GM10847 (cell line): ENCODE results near the gene TUBB2A.

Experiments
- POLR2A ChIP-seq: IDR thresholded peaks from 2 replicates; pipeline ENCODE4 v1.6.1; 2011; ENCODE audit not compliant: insufficient read length; ENCODE audit errors: extremely low read depth

TUBB2A gene

DNA sequence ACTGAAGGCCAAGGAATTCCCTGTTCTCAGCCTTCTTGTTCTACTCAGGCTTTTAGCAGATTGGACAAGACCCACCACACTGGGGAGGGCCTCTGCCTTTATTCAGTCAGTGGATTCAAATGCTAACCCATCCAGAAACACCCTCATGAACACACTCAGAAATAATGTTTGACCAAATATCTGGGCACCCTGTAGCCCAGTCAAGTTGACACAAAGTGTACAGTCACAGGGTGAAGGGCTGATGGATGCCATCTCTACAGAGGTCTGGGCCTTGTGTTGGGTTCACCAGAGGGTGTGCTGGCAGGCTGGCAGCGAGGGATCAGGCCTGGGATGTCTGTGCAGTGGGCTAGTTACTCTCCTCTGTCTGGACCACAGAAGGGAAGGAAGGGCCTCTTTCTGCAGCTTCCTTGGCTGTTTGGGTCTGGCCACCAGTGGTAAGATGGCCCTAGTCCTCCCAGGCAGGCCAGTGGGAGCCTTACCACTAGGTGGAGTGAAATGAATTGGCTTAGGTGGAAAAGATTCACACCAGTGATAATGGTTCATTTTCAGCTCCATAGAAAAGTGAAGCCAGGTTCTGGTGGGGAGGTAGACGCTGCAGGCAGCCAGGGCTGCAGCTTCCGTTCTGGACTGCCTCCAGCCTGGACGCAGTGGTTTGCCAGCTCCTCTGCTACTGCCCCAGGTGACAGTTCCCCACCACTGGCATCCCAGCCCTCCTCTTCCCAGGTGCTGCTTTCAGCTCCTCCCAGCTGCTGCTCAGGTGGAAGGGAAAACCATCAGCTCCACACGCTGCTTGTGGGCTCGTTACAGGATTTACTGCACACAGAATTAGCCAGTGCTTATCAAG is 9.2 kb downstream of the TUBB2A start:
- no peak for TF ChIP-seq POLR2A

DNA sequence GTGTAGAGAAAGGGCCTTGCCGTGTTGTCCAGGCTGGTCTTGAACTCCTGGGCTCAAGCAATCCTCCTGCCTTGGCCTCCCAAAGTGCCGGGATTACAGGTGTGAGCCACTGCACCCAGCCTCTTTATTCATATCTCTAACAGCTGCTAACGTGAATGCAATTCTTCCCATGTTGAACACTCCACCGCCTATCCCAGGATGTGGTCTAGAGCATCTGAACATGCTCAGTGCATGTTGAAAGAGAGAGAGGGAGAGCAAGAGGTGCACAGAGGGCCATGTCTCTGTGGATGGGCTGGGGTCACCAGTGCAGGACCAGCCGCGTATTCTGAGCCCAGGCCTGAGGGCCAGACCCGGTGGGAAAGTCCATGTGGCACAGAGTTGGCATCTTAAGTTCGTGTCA is 12.8 kb downstream of the TUBB2A start:
- no peak for TF ChIP-seq POLR2A

DNA sequence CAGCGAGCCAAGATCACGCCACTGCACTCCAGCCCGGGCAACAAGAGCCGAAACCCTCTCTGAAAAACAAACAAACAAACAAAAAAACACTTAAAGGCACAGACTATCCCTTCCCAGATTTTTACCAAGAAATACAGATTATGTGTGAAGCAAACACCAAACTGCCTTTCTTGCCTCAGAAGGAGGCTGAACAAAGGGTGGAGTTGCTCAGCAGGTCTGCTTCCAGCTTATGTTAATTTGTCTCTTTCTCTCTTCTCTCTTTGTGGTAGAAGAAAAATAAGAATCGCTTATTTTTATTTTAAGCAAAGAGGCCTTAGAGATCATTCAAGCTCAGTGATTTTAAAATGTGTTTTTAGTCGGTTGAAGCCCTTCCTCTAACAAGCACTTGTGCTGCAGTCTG is 14.2 kb downstream of the TUBB2A start:
- TF ChIP-seq POLR2A: no peak

DNA sequence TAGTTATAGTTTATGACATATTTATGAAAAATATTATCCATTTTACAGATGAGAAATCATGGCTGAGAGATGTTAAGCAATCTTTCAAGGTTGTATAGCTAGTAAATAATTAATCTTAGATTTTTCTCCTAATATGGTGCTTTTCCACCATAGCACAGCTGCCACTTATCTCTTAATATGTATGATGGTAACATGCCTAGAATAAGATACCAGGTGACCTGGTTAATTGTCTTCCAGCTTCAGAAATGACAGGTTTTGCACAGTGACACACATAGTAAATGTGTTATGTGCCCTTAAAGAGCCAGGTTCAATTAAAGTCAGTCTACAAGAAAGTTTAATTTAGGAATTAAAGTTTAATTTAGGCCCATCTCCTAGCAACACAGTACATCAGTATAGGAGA is 14.8 kb downstream of the TUBB2A start:
- no peak for TF ChIP-seq POLR2A

DNA sequence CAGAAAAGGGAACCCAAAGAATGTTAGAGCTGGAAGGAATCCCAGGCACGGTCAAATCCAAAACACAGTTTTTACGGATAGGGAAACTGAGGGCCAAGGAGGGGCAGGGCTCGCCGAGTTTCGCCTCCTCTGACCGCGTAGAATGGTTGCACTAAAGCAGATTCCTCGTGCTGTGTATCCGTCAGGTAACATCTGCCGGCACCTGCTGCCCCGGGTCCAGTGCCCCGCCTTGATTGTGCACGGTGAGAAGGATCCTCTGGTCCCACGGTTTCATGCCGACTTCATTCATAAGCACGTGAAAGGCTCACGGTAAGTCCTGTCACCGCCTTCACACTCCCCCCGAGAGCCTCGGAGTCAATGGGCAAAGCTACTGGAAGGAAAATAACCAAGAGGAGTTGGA is 17.1 kb downstream of the TUBB2A start:
- TF ChIP-seq POLR2A: no peak

DNA sequence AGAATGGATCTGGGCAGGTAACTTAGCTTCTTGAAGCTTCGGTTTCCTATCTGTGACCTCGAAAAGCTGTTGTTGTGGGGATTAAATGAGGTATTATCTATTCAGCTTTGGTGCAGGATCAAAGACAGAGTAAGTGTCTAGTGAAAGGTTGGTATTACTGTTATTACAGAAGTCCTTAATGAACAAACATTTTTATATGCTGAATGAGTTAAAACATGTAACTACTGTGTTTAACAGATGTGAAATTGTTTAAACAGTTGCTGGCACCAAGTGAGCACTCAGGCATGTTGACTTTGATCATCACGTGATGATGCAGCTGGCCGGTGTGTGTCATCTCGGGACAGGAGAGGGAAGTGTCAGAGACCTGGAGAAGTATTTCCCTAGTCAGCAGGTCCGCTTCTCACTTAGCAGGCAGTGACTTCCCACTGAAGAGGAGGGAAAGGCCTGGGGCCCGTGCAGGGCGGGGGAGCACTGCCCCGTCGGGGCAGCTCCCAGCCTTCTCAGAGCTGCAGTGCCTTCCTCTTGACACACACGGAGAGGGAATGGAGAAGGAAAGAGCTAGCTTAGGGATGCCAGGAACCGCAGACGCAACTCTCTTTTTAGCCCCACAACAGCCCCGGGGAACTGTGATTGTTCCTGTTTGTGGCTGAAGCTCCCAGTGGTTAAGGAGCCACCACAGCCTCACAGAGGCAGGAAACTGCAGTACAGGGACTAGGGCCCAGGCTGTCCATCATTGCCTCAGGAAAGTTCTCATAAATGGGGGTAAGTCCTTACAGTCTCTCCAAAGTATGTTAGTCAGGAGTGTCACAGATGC is 18.0 kb downstream of the TUBB2A start:
- no peak for TF ChIP-seq POLR2A

DNA sequence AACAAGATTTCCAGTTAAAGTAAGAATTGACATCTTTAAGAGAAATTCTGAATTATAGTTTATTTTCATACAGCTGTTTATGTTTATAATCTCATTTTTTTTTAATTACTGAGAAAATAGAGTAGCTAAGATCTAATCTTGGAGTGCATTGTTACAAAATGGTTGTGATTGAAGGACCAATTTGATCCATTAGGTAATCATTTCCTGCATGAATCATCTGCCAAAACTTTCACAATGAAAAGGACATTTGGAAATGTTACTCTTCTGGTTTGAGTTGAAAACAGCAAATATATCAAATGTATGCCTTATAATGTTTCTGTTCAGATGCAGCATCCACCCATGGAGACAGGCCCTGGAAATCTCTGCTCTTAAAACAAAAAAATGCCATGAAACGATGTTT is 19.0 kb downstream of the TUBB2A start:
- TF ChIP-seq POLR2A: no peak

DNA sequence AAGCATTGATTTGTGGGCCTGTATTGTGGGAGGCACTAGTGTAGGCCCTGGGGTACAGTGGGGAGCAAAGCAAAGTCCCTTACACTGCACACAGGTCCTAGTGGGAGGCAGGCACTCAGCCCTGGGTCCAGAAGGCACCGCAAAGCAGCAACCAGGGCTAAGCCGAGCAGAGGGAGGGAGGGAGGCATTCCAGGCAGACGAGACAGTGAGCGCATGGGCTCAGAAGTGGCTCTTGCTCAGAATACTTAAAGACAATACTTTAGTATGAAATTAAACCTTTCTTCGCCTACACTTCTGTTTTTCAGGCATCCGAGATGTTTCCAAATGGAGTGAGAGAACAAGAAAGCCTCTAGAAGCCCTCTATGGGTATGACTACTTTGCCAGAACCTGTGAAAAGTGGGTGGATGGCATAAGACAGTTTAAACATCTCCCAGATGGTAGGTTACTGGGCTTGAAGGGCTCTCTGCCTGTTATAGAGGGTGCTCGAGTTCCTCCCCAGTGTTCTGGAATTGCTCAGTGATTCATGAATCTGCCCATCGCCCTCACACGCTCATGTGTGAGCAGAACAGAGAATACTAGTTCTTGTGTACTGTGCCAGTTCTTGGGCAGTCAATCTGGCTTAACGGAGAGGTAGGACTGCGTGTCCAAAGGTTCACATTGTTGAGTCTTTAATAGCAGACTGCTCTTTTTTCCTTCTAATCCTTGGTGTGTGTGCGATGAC is 20.1 kb downstream of the TUBB2A start:
- no peak for TF ChIP-seq POLR2A

DNA sequence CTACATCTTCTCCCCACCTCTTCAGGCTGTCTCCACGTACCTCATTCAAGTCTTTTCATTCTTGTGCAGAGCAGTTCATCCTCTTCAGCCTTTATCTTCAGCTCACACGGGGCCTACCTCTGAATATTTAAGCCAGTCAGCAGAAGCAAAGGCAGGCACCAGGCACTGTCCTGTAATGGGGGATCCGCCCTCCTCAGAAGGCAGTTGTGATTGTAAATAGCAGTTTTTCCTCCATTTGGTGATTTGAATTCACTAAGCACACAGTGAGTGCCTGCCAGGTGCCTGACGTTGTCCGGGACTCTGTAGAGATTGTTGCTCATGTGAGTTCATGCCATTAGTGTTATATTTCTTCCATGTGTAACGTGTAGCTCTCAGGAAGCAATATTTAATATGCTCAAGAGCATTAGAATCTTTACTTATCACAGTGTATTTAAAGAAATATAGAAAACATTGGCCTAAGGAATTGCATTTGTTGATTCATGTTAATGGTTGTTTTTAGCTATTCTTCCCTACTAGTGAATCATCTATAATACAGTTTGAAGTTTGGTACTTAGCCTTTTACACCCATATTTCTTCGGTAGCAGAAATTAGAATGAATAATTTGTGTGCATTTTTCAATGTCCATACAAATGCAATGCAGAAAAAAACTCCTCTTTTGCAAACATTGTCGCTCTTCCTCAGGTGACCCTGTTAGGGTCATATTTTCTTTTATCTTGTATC is 20.9 kb downstream of the TUBB2A start:
- no peak for TF ChIP-seq POLR2A

DNA sequence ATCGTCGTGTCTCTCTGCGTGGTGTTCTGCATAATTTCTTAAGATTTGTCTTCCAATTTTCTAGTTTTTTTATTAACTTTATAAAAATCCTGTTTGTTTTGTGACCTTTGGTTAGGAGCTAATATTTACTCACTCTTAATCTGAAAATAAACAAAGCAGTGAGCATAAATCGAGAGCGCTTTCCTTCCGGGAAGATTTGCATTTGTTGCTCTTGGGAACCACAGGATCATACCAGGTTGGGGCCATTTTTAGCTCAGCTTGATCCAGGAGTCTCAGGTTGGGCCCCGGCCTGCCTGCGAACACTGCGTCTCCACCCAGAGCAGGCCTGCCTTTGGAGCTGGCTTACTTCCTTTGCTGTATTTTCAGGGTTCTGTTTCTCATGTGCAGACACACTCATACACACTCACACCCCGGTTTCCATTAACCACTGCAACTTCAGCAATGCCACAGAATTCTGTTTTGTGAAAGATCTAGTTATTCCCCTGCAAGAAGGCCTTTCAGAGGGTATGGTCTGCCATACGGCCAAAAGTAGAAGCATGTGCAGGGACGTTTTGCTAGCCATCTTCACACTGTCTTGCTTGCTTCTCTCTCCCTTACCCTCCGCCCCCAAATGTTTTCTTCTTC is 21.6 kb downstream of the TUBB2A start:
- no peak for TF ChIP-seq POLR2A

DNA sequence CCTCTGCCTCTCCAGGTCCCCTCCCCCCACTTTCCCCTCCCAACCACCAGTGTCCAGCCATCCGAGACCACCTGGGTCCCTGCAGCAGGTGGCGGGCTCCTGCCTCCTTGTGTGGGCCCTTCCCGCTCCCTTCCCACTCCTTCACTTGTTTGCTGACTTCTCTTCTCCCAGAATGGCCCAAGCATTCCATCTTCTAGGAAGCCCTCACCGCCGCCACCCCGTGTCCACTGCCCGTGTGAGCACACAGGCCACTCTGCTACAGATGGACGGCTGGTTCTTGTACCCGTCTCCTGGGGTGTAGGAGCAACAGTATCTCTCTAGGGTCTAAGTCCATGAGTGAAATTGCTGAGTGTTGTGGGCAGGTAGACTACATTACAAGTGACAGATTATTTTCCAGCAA is 23.8 kb downstream of the TUBB2A start:
- no peak for TF ChIP-seq POLR2A

DNA sequence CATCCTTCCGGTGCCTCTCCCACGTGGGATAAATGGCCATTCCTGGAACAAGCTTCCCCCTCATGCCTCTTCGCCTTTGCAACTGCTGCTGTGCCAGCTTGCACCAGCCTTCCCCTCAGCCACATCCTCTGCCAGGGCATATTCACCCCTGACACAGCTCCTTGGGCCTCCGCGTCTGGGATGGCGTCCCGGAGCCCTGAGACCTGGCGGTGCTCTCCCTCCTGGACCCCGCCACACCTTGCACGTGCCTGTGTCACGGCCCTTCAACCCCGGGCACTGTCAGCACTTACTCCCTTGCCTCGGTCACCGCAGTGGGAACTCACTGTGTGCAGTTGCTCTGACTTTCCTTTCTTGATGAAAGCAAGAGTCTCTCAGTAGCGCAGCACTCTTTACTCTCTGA is 25.6 kb downstream of the TUBB2A start:
- no peak for TF ChIP-seq POLR2A

DNA sequence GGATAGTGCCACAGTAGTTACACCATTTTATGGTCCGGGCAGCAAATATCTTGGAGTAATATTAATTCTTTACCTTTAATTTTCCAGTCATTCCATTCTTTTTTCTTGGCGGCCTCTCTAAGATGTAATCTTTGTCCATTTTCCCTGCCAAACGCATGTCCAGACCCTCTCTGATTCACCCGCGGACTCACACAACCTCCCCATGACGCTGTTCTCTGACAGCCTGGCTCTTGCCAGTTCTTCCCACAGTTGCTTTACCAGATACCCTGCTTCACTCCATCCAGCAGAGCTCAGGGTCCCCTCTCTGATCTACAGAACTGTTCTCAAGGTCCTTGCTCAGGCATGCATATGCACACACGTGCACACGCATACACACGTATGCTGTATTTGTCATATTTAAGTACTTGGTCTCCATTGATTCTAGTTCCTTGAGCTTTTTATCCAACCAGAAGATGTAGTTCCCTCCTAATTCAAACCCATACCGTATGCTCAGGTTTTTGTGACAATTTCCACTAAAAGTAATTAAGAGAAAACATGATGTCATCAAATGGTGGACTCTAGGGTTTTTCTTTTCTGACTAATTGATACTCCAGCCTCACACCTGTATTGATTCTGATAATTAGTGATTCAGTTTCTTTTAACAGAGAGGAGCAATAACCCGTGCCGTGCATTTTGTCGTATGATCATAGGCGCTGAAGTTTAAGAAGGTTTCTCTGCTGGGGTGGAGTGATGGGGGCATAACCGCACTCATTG is 28.8 kb downstream of the TUBB2A start:
- TF ChIP-seq POLR2A: no peak

DNA sequence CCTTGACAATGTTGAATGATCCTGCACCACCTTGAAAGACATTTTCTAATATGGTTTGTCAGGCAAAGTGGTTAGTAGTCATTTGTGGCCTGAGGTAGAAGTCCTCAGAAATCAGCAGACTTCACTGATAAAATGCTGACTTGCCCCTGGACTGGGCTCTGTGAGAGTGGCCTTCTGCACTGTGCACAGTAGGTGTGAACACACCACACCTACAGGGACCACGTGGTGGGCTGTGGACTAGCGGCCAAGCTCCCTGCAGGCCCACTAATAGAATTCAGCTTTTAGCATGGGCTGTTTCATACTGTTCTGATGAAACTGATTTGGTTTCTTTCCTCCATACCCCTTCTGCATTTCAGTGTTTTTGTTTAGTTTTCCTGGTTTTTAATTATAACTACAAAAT is 31.5 kb downstream of the TUBB2A start:
- TF ChIP-seq POLR2A: no peak
